ENCODE data around the gene PWP1. TPM values are rescaled to one million over a fixed set of nuclear protein-coding genes. Genes with fewer than 3 reads are reported as not detected.

The PWP1 gene
- total and polyA plus RNA-seq, 2 of the 4 experiments (the other 2 are of a cell fraction) = 143 to 179 TPM

DNA sequence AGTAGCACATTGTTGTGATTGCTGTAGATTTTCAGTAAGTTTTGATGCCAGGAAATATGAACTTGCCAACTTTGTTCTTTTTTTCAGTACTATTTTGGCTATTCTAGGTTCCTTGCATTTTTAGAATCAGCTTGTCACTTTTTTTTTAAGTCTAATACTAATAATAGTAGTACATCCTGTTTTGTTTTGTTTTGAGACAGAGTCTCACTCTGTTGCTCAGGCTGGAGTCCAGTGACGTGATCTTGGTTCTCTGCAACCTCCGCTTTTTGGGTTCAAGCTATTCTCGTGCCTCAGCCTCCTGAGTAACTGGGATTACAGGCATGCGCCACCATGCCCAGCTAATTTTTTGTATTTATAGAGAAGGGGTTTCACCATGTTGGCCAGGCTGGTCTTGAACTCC, 16.5 kb downstream of the PWP1 start:
- no peak overlapping the region for H4K5ac ChIP-seq (ENCODE audit: low read depth, low read length)
- H3K18ac ChIP-seq (ENCODE audit: low read depth, low read length) = no peak overlapping the region
- H4K20me1 ChIP-seq (ENCODE audit: insufficient read depth, low read length) = no peaks in the 10 kb centered on the region; the same call in 1 of the 2 replicates
- intact Hi-C loops (cut with micrococcal nuclease) (loop anchor here (2.0 to 5.0 kb wide), 2 partner anchors 45 to 57 kb away; no protein-coding TSS in a partner anchor), dilution Hi-C loops (cut with HindIII; ENCODE audit: low sequenced_read_pairs, unreplicated experiment) (no loop called here), in situ Hi-C loops (cut with MboI; ENCODE audit: low sequenced_read_pairs) (loop anchor here (5.0 kb wide), 1 partner anchor 40 kb away; no protein-coding TSS in a partner anchor)
- no peak overlapping the region for H2BK120ac ChIP-seq (ENCODE audit: low read depth, low read length)
- peaks cover 43% of the 10 kb centered on the region for H3K36me3 ChIP-seq (ENCODE audit: control insufficient read depth, insufficient read depth, low read length)
- no peak overlapping the region for H3K56ac ChIP-seq (ENCODE audit: extremely low read depth, insufficient read depth, low read length)
- no peaks in the 10 kb centered on the region for H3K9me1 ChIP-seq (ENCODE audit: insufficient read depth, low read length)
- H2AFZ ChIP-seq (replicated peaks; ENCODE audit: low read length, poor library complexity) = no peak overlapping the region
- no peak overlapping the region for H3K4ac ChIP-seq (ENCODE audit: low read depth, low read length)
- peaks cover 2% of the 10 kb centered on the region; the same call in 1 of the 2 replicates for H3K9me3 ChIP-seq (ENCODE audit: control insufficient read depth, insufficient read depth, low read length)
- no peak overlapping the region for H3K4me3 ChIP-seq (ENCODE audit: insufficient read depth, low read depth, low read length)
- no peak overlapping the region for H3K14ac ChIP-seq (replicated peaks; ENCODE audit: low read depth, low read length)
- H4K8ac ChIP-seq (ENCODE audit: low read depth in 2 of 2, low read length in 2 of 2) = no peak overlapping the region
- no CpG with 5 or more reads among the region's 4 CpGs for WGBS, 2 experiments (ENCODE audit: extremely low coverage in 2 of 2, insufficient read length in 1 of 2)
- no peak overlapping the region for H3K4me2 ChIP-seq (ENCODE audit: low read depth, low read length)
- H3K23ac ChIP-seq (ENCODE audit: low read depth, low read length) = no peak overlapping the region
- H3K79me1 ChIP-seq (ENCODE audit: low read depth in 1 of 2, low read length in 2 of 2) = peaks cover 1 to 6% of the 10 kb centered on the region in 2 experiments; a peak in 2 of 4 replicates
- H2AK9ac ChIP-seq (replicated peaks; ENCODE audit: low read depth, low read length, poor library complexity) = no peak overlapping the region
- no peak overlapping the region for H2BK5ac ChIP-seq (ENCODE audit: low read depth, low read length, poor library complexity, severe bottlenecking)
- no peak overlapping the region for H4K91ac ChIP-seq (ENCODE audit: insufficient read depth, low read depth, low read length)
- TF ChIP-seq FOS (IDR thresholded peaks at IDR 0.05; ENCODE audit: low read depth, low read length) (no peak), NFE2L2 (IDR thresholded peaks at IDR 0.05; ENCODE audit: low read depth, low read length) (no peak), CEBPB (IDR thresholded peaks at IDR 0.05; ENCODE audit: low read depth, low read length) (no peak), MAZ (IDR thresholded peaks at IDR 0.05; ENCODE audit: borderline replicate concordance, low read depth, low read length) (no peak), MAFK (IDR thresholded peaks at IDR 0.05; ENCODE audit: low read depth, low read length) (no peak), CHD1 (IDR thresholded peaks at IDR 0.05; ENCODE audit: low read depth, low read length) (no peak), BHLHE40 (IDR thresholded peaks at IDR 0.05; ENCODE audit: low read depth, low read length) (no peak), SMC3 (IDR thresholded peaks at IDR 0.05; ENCODE audit: low read depth, low read length) (no peak)
- TF ChIP-seq, protein P1, sequence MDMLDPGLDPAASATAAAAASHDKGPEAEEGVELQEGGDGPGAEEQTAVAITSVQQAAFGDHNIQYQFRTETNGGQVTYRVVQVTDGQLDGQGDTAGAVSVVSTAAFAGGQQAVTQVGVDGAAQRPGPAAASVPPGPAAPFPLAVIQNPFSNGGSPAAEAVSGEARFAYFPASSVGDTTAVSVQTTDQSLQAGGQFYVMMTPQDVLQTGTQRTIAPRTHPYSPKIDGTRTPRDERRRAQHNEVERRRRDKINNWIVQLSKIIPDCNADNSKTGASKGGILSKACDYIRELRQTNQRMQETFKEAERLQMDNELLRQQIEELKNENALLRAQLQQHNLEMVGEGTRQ (IDR thresholded peaks at IDR 0.05; ENCODE audit: low read depth, low read length) = no peak
- ChIA-PET CTCF (no interaction called here), POLR2A (ENCODE audit: unreplicated experiment) (no interaction called here)
- no peak overlapping the region for H2AK5ac ChIP-seq (ENCODE audit: low read depth, low read length)
- H2BK20ac ChIP-seq (ENCODE audit: low read depth, low read length) = no peak overlapping the region
- no peak overlapping the region for H2BK15ac ChIP-seq (ENCODE audit: low read depth, low read length)
- ATAC-seq (ENCODE audit: low read depth) (no peak), DNase-seq (no peak)
- no TSS peak for BruUV-seq (replicated peaks)
- no peak overlapping the region for H3K9ac ChIP-seq (ENCODE audit: low read depth, low read length)
- no peak overlapping the region for H3K27ac ChIP-seq (ENCODE audit: insufficient read depth, low read length)
- H3K27me3 ChIP-seq (ENCODE audit: control insufficient read depth, insufficient read depth, low read length) = no peaks in the 10 kb centered on the region
- peaks cover 2% of the 10 kb centered on the region; the same call in 1 of the 2 replicates for H3K4me1 ChIP-seq (ENCODE audit: control insufficient read depth, insufficient read depth, low read length)

Measured in IMR-90 (cell line).